Raji (cell line): ENCODE results near the gene CIZ1.
A peak's percentile ranks its signal among the peaks of the same experiment; 100 is the strongest.

ENCODE experiments used
- POLR2A ChIP-seq: IDR thresholded peaks from 2 replicates; pipeline ENCODE4 v1.6.1; 2011; ENCODE audit warnings: low read depth, low read length, control low read depth; ENCODE audit not compliant: insufficient read depth

Gene CIZ1, protein sequence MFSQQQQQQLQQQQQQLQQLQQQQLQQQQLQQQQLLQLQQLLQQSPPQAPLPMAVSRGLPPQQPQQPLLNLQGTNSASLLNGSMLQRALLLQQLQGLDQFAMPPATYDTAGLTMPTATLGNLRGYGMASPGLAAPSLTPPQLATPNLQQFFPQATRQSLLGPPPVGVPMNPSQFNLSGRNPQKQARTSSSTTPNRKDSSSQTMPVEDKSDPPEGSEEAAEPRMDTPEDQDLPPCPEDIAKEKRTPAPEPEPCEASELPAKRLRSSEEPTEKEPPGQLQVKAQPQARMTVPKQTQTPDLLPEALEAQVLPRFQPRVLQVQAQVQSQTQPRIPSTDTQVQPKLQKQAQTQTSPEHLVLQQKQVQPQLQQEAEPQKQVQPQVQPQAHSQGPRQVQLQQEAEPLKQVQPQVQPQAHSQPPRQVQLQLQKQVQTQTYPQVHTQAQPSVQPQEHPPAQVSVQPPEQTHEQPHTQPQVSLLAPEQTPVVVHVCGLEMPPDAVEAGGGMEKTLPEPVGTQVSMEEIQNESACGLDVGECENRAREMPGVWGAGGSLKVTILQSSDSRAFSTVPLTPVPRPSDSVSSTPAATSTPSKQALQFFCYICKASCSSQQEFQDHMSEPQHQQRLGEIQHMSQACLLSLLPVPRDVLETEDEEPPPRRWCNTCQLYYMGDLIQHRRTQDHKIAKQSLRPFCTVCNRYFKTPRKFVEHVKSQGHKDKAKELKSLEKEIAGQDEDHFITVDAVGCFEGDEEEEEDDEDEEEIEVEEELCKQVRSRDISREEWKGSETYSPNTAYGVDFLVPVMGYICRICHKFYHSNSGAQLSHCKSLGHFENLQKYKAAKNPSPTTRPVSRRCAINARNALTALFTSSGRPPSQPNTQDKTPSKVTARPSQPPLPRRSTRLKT

DNA sequence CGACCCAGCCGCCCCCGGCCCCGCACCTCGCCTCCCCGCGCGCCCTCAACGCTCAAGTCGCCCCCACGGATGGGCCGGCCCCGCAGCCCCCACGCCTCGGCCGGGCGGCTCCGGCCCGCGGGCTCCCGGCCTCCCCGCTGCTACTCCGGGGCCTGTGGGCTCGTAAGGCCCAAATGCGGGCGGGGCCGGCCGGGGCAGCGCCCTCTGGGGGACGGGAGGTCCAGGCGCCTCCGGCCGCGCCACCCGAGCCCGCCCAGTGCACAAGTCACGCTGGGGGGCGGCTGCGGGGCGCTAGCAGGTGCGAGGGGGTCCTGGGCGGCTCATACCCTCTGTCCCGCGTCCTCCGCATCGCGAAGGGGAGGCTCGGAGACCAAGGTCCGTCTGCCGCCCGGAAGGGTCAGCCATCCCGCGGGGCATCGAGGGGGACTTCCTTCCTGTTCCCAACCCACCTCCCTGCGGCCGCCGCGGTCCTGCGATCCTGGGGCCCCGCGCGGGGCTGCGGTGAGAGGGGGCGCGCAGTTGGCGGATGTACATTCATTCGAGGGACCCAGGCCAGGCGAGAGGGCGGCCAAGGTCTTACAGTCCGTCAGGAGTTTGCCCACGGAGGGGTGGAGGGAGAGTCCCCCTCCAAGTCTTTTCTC, at the start of gene CIZ1:
CIZ1 (minus strand) TSS at position 167 of the 641 bp plus-strand sequence. CDS start 715 bp downstream, outside the sequence.
- peak; percentile 57 for TF ChIP-seq POLR2A

DNA sequence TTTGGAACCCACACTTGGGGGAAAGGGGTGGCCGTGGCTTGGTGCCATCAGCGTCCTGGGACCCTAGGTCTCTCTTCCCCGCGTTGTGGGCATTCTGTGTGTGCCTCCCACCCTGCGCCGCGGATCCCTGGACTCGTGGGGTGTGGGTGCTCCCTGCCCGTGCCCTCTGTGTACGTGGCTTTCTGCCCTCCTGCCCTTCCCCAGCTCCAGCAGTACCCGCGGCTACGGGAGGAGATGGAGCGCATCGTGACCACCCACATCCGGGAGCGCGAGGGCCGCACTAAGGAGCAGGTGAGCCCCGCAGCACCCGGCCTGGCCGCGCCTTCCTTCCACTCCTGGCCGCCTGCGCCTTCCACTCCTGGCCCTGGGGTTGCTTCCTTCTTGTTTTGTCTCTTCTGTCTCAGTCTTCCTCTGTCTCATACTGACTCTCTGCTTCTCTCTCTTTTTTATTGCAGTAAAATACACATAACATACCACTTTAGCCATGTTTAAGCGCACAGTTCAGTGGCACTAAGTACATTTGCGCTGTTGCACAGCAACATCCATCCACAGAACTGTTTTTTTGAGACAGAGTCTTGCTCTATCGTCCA, 42.5 kb upstream of the CIZ1 start:
- TF ChIP-seq POLR2A = no peak

DNA sequence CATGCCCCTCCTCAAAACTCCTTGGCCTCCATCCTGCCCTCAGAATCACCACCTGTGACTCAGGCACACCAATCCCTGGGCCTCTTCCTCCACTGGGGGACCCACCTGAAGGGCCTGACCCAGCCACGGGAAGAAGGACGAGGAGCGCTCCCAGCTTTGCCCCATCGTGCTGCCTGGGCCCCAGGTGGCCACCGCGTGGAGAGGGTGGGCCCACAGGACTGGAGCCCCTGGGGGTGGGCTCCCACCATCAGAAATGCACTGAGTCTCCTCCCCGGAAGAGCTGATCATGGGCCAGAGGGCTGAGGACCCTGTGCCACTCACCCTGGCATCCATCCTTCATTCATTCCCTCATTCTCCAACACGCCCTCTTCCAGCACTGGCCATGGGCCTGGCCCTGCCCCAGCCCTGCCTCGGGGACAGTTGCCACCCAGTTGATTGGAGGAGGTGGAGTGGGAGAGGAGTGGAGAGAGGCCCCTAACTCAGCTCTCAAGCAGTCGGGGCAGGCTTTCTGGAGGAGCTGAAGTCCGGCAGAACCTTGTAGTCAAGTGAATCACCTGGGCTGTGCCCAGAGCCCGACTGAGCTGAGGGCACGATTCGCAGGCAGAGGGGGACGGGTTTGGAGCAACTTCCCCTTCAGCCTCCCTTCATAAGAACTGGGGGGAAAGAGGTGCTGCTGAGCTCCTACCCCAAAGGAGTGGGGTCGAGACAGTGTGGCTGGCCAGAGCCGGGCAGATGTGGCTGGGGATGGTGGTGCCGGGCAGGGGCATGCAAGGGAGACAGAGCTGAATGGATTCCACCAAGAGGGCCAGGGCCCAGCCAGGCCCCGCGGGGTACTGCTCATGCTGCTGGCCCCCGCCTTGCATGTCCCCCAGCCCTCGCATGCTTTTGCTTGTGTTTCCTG, 41.4 kb upstream of the CIZ1 start:
- no peak for TF ChIP-seq POLR2A

DNA sequence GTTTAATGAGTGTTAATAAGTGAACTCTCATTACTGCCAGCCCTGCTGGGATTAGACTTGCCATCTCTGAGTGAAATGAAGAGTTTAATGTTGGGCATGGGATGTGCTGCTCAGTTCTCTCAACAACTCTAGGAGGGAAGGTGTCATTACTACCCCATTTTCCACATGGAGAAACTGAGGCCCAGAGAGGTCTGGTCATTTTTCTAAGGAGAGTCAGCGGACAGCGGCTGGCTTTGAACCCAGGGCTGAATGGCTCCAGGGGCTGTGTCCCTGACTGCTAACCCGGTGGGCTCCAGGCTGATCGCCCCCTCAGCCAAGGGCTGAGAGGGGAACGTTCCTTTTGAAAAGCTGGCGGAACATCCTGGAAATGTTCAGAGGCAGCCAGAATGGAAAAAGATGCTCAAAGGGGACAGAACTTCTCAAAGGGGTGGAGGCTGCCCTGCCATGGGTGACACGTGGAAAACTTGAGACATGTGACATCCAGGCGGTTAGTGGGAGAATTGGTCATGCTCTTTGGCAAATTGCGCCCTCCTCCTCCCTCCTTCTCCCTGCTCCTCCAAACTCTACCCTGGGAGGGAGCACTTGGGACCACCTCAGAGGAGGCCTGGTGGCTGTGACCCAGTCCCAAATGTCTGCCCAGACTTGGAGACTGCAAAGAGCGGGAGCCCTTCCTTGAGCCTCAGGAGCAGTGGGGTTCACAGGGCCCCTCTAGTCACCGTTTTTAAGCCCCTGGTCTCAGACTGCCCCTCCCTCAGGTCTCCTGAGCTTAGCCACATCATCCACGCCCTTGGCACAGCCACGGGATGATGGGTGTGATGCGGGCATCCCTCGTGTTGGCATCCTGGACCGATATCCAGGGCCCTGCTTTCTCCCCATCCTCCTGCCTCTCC, 40.5 kb upstream of the CIZ1 start:
- no peak for TF ChIP-seq POLR2A

DNA sequence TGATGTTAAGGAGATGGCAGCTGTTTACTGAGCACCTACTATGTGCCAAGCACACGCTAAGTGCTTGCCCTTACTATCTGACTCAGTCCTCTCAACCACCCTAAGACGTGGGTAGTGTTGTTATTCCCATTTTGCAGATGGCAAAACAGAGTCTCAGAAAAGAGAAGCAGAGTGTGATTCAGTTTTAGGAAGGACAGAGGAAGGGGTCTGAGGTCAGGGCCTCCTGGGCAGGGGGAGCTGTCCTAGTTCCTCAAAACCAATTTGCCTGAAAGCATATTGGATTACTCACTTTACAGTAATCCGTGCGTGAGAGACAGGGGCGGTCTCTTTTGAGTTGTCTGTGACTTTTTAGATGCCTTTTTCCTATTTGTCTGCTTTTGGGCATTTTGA, 35.0 kb upstream of the CIZ1 start:
- no peak for TF ChIP-seq POLR2A

DNA sequence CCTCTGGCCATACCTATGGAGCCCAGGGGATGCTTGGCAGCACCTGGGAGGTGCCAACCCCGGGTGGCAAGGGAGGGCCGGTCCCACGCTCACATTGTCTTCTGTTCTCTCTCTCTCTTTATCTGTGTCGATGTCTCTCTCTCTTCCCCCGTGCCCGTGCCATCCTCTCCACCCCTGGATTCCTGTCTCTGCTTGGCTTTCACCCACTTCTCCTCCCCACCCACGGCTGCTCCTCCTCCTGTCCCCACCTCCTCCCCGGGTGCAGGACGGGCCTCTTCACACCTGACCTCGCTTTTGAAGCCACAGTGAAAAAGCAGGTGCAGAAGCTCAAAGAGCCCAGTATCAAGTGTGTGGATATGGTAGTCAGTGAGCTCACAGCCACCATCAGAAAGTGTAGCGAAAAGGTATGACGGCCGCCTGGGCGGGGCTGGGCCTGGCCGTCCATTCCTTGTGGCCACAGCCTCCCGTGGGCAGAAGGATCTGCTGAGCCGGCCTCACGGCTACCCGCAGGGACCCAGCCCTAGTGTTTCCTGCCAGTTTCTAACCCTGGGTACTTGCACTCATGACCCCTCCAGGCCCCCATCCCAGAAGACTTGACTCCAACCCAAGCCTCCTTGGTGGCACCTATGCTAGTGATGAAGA, 34.5 kb upstream of the CIZ1 start:
- no peak for TF ChIP-seq POLR2A

DNA sequence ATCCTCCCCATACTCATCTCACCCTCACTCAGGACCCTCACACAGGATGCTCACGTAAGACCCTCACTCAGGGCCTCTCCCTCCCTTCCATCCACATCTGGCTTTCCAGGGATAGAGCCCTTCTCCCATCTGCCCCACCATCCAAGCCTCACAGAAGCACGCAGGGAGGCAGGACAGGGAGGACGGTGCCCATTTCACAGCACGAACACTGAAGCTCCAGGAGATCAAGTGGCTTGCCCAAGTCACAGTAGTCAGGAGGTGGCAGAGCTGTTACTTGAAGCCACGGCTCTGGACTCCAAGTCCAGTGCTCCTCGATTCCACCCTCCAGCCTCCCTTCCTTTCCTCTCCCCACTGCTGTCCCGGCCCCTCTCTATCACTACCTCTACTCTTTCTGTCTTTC, 33.5 kb upstream of the CIZ1 start:
- TF ChIP-seq POLR2A = no peak

DNA sequence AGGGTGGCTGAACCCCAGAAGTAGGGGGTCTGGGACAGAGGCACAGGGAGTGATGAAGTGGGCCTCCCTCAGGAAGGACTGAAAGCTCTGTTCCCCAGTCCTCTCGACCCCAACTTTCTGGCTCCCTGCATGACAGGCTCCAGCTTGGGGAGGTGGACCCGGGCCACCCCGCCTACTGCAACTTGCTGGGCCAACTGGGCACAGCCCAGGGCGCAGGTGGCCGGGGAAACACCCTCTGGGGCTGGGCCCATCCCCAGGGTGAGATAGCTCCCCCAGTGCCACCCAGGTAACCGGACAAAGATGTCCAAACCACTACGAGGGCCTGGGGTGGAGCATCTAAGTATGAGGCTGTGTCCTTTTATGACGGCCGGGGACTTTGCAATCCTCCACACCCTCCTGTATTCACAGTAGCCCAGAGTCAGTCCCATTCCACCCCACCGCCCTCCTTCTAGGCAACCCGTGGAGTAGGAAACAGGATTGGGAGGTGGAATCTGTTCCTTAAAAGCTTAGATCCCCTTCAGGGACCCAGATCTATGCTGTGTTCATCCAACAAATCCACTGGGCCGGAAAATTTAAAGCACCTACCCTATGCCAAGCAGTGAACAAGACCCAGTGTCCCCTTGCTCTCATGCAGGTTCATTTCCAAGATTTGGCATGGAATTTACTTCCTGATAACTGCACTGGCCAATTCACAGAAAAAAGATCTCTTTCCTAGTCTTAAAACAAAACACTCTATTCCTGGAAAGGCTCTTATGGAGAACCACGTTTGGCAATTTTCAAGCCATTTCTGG, 31.7 kb upstream of the CIZ1 start:
- TF ChIP-seq POLR2A = no peak

DNA sequence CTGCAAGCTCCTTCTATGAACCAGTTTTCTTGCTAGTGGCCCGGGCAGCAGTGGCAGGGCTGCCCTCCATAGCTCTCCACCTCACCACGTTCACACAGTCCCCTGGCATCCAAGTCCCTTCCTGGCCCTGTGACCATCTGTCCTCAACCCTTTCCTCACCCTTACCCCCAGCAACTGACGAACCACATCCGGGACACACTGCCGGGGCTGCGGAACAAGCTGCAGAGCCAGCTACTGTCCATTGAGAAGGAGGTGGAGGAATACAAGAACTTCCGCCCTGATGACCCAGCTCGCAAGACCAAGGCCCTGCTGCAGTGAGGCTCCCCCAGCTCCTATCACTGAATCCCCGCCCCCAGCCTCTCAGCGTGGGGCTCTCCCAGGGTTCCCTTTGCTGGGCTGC, 30.7 kb upstream of the CIZ1 start:
- TF ChIP-seq POLR2A = no peak

DNA sequence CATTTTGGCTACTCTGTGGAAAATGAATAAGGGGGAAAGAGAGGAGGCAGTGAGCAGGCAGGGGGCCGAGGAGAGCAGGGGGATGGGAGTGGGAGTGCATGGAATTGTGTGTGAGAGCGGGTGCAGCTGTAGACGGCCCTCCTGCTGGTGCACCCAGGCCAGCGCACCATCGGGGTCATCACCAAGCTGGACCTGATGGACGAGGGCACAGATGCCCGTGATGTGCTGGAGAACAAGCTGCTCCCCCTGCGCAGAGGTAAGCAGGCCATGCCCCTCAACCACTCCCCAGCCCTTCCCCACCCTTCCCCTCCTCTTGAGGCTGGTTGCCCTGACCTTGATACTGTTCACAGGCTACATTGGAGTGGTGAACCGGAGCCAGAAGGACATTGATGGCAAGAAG, 28.5 kb upstream of the CIZ1 start:
- TF ChIP-seq POLR2A = no peak

DNA sequence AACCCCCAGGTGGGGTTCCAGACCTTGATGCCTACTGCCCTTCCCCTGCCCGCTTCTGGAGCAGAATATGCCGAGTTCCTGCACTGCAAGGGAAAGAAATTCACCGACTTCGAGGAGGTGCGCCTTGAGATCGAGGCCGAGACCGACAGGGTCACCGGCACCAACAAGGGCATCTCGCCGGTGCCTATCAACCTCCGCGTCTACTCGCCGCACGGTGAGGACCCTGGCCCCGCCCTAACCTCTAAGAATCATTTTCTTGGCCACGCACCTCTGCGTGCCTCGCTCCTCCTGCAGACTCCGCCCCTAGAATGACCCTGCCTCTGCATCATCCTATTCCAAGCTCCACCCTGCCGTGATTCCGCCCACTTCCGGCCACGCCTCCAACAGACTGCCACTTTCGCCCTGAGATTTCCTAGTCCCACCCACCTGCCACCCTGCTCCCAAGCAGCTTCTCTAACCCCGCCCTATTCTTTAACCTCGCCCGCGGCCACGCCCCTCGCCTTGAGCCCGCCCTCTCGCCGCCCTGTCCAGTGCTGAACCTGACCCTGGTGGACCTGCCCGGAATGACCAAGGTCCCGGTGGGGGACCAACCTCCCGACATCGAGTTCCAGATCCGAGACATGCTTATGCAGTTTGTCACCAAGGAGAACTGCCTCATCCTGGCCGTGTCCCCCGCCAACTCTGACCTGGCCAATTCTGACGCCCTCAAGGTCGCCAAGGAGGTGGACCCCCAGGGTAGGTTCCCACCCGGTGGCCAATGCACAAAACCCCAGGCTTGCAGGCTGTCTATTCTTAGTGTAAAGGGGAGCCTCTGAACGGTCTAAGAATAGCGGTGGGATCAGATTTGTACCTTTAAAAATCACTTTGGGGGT, 27.4 kb upstream of the CIZ1 start:
- TF ChIP-seq POLR2A = 0 out of 2 replicates have a peak, but pooled peaks have one; percentile 19
